NCI-H2196 (cell line): ENCODE results near the gene MROH2A.

Source experiments
- DNase-seq: peaks from one replicate; lab custom pipeline; 2025; ENCODE audit not compliant: unreplicated experiment; lab: John Stamatoyannopoulos, UW

The MROH2A gene

DNA sequence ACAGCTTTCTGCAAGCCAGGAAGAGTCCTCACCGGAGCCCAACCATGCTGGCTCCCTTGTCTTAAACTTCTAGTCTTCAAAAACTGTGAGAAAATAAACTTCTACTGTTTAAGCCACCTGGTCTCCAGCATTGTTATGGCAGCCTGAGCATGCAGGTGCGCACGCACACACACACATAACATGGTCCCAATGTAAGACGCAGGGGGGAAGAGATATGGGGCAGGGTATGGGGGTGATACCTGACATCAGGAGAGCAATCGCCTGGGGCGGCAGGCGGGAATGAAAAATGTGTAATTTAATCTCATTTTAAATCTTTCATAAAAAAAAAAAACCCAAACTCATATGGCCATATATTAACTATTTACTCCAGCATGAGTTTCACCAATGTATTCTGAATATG is 58.2 kb downstream of the MROH2A start:
- DNase-seq, result no peak

DNA sequence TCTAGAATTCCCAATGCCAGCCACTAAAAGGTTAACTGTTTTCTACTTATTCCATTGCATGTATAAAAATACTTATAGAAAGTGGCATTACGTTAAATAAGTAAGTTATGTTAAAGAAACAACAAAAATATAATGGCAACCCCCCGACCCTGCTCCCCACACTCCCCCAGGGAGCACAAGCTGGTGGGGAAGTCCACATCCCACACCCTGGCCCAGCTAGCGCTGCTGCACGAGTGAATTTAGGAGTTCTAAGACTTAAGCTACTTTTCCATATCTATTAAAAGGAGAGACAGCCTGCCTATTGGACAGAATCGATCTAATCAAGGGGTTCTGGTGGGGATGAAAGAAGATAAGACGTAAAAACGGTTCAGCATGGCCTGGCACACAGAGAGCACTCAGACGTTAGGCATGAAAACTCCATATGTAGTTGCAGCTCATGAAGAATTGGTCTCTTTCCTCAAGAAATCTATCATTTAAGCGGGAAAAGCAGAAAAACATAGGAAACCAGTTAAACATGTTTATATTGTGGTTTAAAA is 59.6 kb downstream of the MROH2A start:
- DNase-seq, result no peak

- no peak for DNase-seq
Measured at GRCh38 chr2:233838251-233838650, 60.1 kb downstream of the MROH2A start.

- DNase-seq, result no peak
Measured at GRCh38 chr2:233838726-233839446, 60.8 kb downstream of the MROH2A start.

GRCh38 chr2:233839447-233839820 is 61.3 kb downstream of the MROH2A start:
- DNase-seq, result no peak

DNA sequence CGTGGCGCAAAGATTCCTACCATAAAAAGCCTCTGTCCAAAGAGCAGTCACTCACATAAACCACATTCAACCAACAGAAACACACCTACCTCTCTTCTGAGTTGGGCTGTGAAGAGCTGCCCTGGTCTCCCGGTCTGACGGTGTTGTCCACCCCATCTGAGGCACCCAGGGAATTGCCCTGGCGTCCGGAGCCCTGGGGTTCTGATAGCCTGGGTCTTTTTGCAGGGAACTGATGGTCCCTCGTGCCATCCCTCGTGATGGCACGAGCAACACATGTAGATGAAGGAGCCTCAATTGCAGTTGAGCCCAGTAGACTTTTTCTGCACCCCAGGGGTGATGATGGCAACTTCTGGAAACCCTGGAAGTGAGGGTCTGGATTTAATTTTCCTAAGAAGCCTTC is 62.4 kb downstream of the MROH2A start:
- DNase-seq, result no peak

- no peak for DNase-seq
Measured at GRCh38 chr2:233841183-233841582, 63.1 kb downstream of the MROH2A start.

DNA sequence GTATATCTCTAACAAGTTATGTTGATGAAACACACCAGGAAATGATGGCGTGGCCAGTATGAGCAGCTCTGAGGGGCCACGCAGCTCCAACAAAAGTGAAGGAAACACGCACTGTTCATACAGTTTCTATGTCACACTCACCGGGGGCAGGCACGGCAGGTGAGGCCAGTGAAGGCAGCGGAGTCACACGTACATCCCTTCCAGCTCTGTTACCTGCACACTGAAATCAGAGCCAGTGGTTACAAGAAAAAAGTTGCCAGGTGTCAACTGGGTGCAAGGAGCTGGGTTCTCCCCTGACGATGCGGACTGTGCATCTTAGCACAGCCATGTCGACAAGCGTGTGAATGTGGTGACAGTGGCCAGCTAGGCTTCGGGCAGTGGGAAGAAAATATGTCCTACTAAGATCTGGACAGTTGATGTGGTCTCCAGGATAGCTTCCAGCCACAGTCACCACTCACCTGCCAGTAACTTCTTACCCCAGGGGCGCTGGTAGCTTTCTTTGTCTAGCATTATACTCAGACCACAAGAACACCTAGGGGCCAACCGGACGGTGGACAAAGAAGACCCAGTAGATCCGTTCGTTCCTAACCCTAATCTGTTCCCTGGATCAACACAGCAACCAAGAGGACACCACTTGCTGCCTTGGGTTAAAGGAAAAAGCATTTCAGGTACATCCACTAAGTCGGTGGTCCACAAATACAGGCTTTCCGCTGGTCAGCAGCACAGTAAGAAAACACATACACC is 66.1 kb downstream of the MROH2A start:
- DNase-seq, result no peak

GRCh38 chr2:233844836-233845235 is 66.7 kb downstream of the MROH2A start:
- DNase-seq, result no peak

GRCh38 chr2:233845301-233846060 is 67.4 kb downstream of the MROH2A start:
- no peak for DNase-seq

- DNase-seq, result no peak
Measured at GRCh38 chr2:233846387-233847247, 68.5 kb downstream of the MROH2A start.

- no peak for DNase-seq
Measured at GRCh38 chr2:233847248-233847898, 69.2 kb downstream of the MROH2A start.

DNA sequence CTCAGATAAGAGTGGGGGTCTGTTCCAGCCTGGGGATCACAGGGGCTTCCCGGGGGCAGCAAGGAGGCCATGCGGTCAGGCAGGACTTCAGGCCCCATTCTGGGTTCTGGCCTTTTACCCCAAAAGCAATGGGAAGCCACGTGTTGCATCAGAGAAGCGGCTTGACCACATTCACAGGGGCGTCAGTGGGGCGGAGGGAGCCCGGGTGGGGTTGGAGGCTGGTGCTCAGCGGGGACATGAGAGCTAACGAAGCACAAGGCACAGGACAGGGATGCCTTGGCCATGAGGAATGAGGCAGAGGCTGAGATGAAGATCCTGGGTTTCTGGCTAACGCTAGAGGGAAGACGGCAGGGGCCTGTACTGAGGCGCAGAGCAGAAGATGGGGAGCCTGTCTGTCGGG is 70.1 kb downstream of the MROH2A start:
- DNase-seq, result no peak

- no peak for DNase-seq
Measured at GRCh38 chr2:233849607-233850271, 71.6 kb downstream of the MROH2A start.

GRCh38 chr2:233850745-233851144 is 72.6 kb downstream of the MROH2A start:
- no peak for DNase-seq

GRCh38 chr2:233851169-233851568 is 73.0 kb downstream of the MROH2A start:
- no peak for DNase-seq

DNA sequence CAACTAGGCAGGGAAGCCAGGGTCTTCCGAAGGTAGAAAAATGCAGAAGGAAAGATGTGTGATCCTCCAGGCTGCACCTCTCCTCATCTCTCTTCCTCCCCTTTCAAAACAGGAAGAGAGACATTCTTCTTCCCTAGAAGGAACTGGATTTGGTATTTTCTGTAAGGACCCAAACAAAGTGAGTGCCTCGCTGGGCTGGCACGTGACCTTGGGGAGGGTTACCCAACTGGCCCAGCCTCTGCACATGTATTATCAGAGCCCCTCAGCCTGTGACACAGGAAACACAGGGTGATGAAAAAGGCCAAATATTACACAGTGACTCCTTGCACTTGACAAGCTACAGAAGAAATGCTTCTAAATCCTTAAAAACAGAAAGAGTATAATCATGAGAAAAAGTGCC is 73.9 kb downstream of the MROH2A start:
- no peak for DNase-seq

DNA sequence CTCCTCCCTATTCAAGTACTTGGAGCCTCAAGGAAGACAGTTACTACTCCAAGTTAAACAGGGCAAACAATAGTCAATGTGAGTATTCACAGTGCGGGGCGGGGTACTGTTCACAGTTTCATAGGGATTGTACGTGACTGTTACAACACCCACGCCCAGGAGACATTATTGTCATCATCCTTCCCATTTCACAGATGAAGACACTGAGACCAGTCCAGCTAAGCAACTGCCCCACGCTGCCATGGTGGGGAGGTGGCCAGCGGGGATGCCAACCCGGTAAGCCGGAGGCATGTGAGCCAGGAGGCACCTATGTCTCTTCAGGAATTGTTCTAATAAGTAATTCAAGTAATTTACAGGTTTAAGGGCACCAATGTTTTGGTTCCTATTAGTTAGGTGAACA is 75.2 kb downstream of the MROH2A start:
- DNase-seq, result no peak

DNA sequence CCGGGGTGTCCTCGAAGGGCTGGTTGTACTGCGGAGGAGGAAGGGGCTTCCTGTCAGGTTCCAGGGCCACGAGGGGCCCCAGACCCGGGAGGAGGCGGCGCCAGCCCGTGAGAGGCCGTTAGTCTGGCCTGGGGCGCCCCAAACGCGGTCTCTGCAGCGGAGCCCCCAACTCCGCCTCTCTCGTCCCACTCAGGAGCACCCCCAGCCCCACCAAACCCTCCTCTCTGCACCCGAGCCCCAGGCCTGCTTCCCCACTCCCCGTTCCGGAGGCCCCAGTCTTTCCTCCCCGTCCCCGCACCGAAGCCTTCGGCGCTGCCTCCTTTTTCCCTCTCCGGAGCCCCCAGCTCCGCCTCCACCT is 75.7 kb downstream of the MROH2A start:
- DNase-seq, result no peak
